NCI-H2227 (cell line): ENCODE results near the gene C22orf15.

Source experiments
- DNase-seq: peaks from one replicate; lab custom pipeline; 2025; ENCODE audit not compliant: unreplicated experiment; lab: John Stamatoyannopoulos, UW

Gene C22orf15

DNA sequence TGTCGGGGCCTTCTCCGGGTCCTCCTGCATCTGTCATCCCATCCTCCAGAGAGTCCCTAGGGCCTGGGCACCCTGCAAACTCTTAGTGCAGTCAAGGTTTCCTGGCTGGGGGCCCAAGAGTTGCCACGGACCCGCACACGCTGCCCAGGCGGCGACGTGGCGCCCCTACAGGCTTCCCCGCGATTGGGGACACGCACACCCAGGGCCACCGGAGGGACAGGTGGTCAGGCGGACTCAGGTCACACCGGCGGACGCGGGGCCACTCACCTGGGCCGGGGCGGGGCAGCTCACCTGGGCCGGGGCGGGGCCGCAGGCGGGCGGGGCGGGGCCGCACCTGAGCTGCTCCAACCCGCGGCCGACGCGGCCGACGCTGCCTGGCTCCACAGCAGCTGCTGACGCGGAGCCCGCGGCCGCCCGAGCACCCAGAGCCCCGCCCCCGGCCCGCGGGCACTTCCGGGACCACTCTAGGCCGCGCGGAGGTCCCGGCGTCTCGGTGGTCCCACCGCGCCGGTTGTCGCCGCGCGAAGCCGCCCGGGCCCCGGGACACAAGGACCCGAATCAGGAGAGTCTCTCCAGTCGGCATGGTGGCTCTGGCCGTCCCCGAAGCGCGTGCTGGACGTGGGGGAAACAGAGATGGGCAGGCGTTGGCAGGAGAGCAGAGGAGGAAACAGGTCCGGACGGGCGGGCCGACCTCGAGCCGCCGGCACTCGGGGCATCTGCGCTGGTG lies 11.9 kb upstream of the C22orf15 start, which contains the start of gene ZNF70:
ZNF70 (minus strand) TSS at position 399 of the 727 bp plus-strand sequence. CDS start 5,972 bp downstream, outside the sequence.
- peak; percentile 89 for DNase-seq

DNA sequence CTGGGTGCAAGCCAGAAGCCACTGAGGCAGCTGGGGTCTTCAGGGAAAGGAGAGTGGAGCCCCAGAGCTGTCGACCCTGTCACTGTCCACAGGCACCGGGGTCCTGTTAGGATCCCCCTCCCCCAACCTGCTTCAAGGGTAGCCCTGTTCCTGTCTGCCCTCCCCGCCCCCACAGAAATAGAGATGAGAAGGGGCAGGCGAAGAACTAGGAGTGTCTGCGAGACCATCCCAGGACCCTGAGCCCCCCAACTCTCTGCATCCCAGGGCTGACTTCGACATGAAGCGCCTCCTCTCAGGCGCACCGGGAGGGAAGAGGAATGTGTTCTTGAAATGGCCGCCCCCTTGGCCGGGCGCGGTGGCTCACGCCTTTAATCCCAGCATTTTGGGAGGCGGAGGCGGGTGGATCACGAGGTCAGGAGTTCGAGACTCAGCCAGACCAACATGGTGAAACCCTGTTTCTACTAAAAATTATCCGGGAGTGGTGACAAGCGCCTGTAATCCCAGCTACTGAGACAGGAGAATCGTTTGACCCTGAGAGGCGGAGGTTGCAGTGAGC lies 11.3 kb upstream of the C22orf15 start:
- peak; percentile 67 for DNase-seq

DNA sequence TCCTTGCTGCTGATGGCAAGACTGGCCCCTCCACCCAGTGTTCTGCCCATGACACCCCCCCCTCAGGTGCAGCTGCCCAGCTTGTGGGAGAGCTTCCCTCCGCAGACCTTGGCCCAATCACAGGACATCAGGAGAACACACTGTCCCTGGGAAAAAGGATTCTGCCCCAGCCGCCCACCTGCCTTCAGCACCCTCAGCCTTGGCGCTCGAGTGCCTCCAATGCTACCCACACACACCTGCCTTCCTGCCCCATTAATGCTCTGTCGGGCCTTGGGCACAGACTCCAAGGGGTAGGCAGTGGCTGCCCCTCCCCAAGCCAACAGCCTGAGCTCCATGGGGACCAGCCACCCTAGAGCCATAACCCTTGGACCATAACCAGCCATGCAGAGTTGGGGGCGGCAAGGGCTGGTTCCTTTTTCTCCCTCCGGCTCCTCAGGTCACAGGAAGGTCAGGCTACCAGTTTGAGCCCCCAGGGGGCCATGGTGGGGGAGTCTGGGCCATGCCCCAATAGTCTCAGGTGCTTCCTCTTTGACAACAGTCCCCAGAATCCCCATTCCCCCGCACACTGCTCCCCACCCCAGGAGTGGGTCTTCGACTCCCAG lies 10.6 kb upstream of the C22orf15 start:
- DNase-seq, result no peak

DNA sequence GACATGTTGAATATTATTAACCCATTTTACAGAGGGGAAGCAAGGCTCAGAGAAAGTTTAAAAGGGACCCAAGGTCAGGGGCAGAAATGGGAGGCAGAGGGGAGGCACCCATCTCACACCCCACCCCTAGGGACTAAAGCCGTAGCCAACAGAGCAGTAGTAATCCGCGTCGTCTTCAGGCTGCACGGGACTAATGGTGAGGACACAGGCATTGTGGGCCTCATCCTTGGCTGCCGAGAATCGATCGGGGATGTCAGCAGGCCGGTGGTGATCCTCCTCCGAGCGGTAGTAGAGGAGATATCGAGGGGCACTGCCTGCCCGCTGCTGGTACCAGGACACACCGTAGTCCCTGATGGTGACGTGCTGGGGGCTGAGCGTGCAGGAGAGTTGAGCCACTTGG lies 10.0 kb upstream of the C22orf15 start:
- no peak for DNase-seq

DNA sequence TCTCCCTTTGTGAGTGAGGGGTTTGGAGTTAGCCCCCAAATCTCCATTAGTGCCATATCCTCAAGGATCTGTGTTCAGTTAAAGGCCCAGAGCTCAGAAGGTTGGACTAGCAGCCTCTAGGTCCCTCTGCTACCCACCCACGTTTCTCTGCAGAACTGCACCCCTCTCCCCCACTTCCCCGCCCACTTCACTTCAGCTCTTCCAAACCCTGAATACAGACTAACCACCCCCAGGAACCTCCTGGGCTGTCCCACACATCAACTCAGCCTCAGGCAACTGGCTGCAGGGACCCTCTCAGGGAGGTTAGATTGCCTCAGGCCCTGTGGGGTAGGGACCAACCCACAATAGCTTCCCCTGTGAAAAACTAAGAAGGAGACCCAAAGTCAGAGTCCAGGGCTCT lies 9.4 kb upstream of the C22orf15 start:
- no peak for DNase-seq

DNA sequence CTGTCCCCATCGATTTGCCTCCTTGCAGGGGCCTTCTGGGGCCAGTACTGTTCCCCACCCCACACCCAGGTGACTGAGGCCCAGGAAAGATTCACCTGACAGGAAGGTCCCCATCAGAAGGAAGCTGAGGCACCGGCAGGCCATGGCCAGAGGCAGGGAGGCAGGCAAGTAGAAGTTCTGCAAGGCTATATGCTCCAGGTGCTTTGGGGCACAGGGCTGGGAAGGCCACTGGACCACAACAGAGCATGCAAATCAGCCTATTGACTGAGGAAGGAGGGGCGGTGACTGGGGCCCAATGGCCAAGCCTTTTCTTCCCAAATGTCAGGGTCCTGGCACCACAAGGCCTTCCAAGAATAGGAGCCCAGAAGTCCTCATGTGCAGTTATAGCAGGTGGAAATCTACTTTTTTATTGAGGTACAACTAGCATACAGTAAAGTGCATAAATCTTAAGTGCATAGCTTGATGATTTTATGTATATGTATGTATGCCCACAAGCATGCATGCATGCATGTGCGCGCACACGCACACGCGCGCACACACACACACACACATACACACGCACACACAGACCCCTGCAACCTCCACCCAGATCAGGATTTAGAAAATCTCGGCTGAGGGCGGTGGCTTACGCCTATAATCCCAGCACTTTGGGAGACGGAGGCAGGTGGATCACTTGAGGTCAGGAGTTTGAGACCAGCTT lies 8.4 kb upstream of the C22orf15 start, which contains the start of gene VPREB3:
VPREB3 (minus strand) TSS at position 206 of the 700 bp plus-strand sequence; CDS start at position 144, 62 bp downstream.
- no peak for DNase-seq

DNA sequence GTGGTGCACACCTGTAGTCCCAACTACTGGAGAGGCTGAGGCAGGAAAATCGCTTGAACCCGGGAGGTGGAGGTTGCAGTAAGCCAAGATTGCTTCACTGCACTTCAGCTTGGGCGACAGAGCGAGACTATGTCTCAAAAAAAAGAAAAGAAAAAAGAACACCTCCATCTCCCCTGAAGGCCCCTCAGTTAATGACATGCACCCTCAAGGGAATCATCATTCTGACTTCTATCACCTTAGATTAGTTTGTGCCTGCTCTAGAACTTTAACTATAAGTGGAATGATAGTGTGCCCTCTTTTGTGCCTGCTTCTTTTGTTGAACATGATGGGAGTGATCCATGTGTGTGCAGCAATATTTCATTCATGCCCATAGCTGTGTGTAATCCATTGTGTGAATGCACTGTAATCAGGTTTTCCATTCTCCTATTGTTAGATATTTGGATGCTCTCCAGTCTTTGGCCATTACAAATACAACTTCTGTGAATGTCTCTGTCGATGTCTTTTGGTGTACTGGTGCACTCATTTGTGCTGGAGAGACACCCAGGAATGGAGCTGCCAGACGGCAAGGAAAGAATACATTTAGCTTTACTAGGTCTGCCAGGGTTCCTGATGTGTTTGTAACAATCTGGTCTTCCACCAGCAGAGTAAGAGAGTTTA lies 7.7 kb upstream of the C22orf15 start:
- no peak for DNase-seq

DNA sequence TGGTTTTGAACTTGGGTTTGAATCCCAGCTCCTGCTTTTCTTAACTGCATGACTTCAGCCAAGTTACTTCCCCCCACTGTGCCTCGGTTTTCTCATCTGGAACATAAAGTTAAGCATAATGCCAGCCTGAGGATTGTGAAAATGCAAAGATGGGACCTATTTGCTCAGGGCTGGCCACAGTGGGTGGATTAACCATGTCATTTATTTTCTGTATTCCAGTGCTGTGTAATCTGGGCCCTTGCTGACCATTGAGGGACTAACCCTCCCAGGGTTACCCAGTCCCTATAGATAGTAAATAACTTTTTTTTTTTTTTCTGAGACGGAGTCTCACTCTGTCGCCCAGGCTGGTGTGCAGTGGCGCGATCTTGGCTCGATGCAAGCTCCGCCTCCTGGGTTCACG lies 7.1 kb upstream of the C22orf15 start:
- no peak for DNase-seq

DNA sequence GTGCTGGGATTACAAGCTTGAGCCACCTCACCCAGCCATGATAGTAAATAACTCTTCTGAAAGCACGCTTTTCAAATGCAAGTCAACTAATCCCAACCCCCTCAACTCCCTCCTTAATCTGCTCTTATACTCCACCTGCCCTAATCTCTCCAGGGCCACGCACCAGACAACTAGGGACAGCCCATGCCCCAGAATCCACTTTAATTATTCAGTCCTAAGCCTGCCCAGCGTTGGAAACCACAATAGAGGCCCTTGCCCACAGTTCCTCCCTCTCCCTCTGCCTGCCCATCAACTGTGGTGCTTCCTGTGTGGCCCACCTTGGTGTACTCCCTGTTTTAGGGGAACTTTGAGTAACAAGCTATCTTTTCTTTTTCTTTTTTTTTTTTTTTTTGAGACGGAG lies 5.9 kb upstream of the C22orf15 start:
- no peak for DNase-seq

DNA sequence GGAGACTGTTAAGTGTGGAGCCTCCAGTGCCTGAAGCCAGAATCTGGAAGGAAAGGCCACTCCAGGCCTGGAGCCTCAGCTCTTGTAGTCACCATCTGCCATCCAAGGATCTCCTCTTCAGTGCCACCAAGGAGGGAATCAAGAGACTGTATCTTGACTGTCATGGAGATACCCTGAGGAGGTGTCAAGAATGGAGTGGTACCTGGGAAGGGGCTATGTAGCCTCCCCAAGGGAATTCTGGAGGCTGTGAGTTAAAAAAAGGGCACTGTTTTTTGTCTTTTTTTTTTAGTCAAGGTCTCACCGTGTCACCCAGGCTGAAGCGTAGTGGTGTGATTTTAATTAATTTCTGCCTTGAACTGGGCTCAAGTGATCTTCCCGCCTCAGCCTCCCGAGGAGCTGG lies 3.2 kb upstream of the C22orf15 start:
- no peak for DNase-seq

DNA sequence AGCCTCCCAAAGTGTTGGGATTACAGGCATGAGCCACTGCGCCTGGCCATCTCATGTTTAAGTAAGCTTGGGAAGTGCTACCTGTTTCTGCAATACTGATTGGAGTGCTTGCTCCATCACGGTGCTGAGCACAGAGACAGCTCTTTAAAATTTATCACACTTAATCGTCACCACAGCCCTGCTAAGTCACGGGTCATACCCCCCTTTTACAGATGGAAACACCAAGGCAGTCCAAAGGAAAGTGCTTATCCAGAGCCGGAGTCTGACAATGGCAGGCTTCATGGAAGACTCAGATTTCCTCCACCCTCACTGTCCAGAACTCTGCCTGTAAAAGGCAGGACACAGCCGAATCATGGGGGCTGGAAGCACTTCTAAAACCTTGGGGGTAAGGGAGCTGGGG lies 2.7 kb upstream of the C22orf15 start:
- DNase-seq, result no peak

DNA sequence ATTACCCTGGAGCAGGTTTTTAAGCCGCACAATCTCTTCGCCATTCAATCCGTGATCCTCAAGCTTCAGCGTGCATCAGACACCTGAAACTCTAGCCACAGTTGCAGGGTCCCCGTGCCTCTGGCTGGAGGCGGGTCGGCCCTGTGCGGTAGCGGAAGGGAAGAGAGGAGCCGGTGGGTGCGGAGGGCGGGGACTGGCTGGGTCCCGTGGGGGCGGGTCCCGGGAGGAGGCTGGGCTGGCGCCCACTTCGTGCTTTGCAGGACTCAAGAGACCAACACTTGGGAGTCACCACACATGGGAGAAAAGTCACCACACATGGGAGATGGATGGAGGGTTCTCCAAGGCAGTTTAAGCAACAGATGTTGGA lies 772 bp downstream of the C22orf15 start:
- DNase-seq, result no peak

DNA sequence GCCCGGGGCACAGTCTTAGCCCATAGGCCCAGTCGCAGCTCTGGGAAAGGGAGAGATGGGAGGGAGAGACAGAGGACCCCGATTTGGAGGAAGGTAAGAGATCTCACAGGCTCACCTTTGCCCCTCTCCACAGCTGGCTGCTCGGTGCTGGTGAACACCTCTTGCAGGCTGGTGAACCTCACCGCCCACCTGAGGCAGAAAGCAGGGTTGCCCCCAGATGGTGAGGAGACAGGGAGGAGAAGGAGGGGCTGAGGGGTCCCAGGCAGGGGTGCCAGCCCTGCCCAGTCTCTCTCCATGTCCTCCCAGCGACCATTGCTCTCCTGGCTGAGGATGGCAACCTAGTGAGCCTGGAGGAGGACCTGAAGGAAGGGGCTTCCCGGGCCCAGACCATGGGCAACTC lies 1.2 kb downstream of the C22orf15 start:
- DNase-seq, result no peak

DNA sequence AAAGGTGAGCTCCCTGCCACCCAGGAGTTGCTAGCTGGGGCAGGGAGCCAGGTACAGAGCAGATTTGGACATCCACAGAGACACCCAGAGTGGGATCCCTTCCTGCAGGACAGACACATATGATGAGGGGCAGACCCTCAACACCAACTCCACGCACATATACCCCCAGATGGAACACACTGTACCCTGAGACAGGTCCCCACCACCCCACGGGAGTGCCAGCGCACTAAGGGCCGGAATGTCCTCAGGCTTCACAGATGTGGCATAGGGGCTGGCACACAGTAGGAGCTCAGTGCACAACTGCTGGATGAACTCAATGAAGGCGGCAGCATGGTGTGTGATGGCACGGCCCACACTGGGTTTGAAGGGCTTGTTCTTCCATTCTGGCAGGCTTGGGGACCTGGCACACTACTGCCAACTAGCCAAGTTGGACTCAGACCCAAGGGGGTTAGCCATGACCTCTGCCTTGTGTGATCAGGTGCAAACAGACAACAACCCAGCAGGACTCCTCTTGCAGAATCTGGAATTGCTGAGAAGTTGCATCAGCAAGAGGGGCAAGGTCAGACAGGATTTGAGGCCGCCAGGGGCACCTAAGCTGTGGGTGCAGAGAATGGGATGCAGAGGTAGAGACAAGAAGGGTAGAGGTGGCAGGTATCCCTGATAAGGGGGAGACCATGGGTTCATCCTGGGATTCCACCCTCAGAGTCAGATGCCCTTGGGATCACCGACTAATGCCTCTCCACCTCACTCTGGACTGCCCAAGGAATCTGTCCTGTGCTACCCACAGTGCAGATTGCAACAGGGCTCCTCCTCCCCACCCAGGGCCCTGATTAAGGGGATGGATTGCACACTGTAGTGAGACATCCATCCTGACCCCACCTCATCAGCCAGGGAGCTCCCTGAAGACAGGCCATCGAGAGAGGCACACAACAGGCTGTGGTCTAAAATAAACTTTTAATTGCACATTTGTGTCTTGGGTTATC lies 2.4 kb downstream of the C22orf15 start:
- no peak for DNase-seq

DNA sequence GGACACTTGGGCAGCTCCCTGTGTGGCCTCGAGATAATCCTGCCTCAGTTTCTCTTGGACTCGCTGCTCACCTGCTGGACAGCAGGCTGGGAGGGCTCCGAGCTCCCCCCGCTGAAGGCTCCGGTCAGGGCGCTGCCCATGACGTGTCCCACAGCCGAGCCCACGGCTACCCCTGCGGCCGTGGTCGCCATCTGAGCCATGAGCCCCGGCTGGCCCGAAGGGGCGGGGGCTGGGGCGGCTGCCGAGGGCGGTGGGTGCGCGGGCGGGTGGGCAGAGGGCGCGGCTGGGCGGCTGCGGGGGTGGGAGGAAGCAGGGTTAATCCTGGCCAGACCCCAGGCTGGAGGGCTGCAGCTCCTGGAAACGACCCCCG lies 4.5 kb downstream of the C22orf15 start:
- no peak for DNase-seq

DNA sequence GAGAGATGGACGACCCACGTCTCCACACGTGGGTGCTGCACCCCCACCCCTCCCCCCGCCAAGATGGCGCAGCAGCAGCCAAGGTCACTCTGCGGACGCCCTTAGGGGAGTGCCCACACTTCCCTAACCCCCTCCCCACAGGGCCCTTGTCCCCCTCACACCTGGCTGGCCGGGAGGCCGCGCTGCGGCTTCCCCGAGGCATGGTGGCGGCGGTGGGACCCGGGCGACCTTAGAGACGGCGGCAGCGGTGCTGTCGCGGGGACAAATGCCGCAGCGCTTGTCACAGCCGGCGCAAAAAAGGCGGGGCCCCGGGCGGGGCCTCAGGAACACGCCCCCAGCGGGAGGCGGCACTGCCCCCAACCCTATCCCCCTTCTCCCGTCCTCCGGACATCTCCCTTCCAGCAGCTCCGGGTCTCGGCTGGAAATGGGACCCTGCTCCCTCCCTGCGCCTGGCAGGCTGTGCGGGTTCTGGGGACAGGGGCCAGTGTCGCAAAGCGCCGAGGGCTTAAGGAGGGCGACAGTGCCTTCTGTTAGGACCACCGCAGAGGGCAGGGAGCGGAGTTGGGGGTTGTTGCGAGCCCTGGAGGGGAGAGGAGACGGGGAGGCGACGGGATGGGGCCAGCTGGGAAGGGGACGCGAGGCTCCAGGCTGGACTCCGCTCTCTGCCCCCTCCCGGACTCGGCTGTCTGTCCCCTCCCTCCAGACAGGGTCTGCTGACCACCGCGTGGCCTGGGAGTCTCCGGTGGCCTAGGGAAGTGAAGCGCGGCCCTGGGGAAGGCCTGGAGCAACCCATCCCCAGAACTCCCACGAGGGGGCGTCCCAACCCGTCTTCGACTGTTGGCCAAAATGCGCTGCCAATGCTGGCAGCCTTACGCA lies 5.1 kb downstream of the C22orf15 start, which contains the start of gene CHCHD10:
CHCHD10 (minus strand) TSS at position 300 of the 876 bp plus-strand sequence; CDS start at position 202, 98 bp downstream.
- DNase-seq, result peak; percentile 81

DNA sequence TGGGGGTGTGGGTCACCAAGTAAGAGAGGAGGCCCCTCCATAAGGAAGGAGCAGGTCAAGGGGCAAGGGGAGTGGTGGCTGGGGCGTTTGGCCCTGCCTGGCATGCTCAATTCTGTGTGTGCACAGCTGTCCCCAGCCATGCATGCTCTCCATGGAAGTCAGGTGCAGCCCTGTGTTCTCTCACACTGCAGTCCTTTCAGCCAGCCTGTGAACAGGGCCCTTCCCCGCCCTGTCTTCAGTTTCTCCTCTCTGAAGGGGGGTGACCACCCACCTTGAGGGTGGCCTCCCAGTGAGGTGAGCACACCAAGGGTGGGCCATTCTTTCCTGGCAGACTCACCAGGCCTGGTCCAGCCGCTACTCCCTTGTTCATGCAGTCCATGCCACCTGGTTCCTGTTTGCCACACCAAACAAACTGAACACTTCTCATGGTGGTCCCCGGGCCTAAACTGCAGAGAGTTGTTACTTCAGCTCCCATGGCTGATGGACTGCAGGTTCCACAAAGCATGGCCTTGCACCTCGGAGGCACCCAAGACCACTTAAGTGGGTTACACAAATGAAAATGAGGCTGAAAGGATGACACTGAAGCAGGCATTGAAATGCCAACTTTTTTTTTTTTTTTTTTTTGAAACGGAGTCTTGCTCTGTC lies 6.7 kb downstream of the C22orf15 start:
- no peak for DNase-seq

DNA sequence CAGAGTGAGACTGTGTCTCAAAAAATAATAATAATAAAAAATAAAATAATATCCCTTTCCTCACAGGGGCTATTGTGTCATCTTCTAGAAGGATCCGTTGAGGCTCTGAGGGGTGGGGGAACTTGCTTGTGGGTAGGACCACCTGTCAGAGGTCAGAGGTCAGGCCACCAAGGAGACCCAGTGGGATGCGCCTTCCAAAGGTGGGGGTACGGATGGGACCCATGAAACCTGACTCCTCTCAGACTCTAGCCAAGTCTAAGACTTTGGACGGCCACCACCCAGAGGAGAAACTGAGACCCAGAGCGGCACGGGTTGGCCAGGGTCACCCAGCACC lies 9.5 kb downstream of the C22orf15 start:
- DNase-seq, result no peak
